ENCODE results near the gene BPIFA2. TPM values are rescaled to one million over a fixed set of nuclear protein-coding genes. Genes with fewer than 3 reads are reported as not detected.

Gene BPIFA2
- polyA plus RNA-seq, 1 donor (not counting 4 experiments of a cell fraction or from before 2014, with no cell fraction given): not detected

DNA sequence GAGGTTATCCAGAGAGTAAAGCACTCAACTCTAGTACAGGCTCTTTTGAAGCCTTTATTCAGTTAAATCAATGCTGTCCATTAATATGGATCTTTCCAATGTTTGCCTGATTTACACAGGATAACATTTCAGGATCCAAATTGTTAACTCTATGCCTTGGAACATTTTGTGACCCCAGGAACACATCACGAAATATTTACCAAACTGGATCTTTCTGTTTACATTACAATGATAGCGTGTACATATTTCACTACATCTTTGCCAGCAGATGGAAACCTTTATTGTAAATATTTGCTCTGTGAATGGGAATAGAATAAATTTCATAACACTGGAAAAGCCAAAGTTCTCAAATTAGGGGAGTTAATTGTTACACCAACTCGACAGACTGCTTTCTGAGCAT lies 23.5 kb downstream of the BPIFA2 start:
- no peaks in the 10 kb centered on the region for H3K9me1 ChIP-seq (ENCODE audit: control insufficient read depth, extremely low read depth, insufficient read depth, low read length)
- no peaks in the 10 kb centered on the region for H3K9me3 ChIP-seq (ENCODE audit: control insufficient read depth, low read depth, low read length)
- no peak overlapping the region for H3K27ac ChIP-seq (ENCODE audit: control insufficient read depth, insufficient read depth, low read length)
- no peak overlapping the region for H3K4me2 ChIP-seq (ENCODE audit: control insufficient read depth, extremely low read depth, insufficient read depth, low read depth, low read length)
- H3K27me3 ChIP-seq (ENCODE audit: control insufficient read depth, extremely low read depth, insufficient read depth, low read length): no peaks in the 10 kb centered on the region
- H3K4me3 ChIP-seq (ENCODE audit: control insufficient read depth in 2 of 3, extremely low read depth in 1 of 3, insufficient read depth in 2 of 3, low read depth in 1 of 3, low read length in 3 of 3): no peak overlapping the region
- no peak overlapping the region for H2AFZ ChIP-seq (ENCODE audit: control insufficient read depth, low read length)
- H3K4me1 ChIP-seq (ENCODE audit: control insufficient read depth, extremely low read depth, insufficient read depth, low read length): no peaks in the 10 kb centered on the region
- no peak for DNase-seq (ENCODE audit: low read depth, low spot score)
- no peaks in the 10 kb centered on the region for H4K20me1 ChIP-seq (ENCODE audit: control insufficient read depth, extremely low read depth, insufficient read depth, low read length)
- no peaks in the 10 kb centered on the region for H3K36me3 ChIP-seq (ENCODE audit: control insufficient read depth in 2 of 2, extremely low read depth in 1 of 2, insufficient read depth in 2 of 2, low read length in 2 of 2)
- dilution Hi-C loops (cut with MboI; ENCODE audit: extremely low pct_ligation_motif_present, low sequenced_read_pairs): no loop called here
- H3K79me2 ChIP-seq (ENCODE audit: control insufficient read depth, insufficient read depth, low read length): no peaks in the 10 kb centered on the region
- no peak overlapping the region for H3K9ac ChIP-seq (ENCODE audit: control insufficient read depth, extremely low read depth, insufficient read depth, low read length)
- TF ChIP-seq, protein P1, sequence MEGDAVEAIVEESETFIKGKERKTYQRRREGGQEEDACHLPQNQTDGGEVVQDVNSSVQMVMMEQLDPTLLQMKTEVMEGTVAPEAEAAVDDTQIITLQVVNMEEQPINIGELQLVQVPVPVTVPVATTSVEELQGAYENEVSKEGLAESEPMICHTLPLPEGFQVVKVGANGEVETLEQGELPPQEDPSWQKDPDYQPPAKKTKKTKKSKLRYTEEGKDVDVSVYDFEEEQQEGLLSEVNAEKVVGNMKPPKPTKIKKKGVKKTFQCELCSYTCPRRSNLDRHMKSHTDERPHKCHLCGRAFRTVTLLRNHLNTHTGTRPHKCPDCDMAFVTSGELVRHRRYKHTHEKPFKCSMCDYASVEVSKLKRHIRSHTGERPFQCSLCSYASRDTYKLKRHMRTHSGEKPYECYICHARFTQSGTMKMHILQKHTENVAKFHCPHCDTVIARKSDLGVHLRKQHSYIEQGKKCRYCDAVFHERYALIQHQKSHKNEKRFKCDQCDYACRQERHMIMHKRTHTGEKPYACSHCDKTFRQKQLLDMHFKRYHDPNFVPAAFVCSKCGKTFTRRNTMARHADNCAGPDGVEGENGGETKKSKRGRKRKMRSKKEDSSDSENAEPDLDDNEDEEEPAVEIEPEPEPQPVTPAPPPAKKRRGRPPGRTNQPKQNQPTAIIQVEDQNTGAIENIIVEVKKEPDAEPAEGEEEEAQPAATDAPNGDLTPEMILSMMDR (optimal IDR thresholded peaks at IDR 0.05 in 1 of 3, IDR thresholded peaks at IDR 0.05 in 1 of 3, conservative IDR thresholded peaks at IDR 0.05 in 1 of 3; ENCODE audit: extremely low read depth in 1 of 3, insufficient read depth in 2 of 3, low read length in 3 of 3): no peak
- TF ChIP-seq EZH2 (IDR thresholded peaks at IDR 0.05; ENCODE audit: low read length): no peak
- no peak for FAIRE-seq

DNA sequence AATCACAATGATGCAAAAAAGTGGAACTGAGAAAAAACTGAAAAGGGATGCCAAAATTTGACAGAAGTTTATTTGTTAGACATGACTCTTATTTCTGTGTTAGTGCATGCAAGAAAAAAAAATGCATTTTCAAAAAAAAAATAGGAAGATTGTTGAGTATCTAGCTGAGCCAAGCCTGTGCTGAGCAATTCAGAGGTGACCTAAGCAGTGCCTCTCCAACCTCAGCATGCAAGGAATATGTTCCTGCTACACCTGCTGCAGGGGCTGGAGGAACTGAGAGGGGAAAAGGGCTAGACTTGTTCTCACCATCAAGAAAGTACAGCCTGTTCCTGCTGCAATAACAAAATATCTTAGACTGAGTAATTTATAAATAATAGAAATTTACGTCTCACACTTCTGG lies 24.0 kb downstream of the BPIFA2 start:
- FAIRE-seq (no peak), DNase-seq (ENCODE audit: low read depth, low spot score) (no peak)
- H2AFZ ChIP-seq (ENCODE audit: control insufficient read depth, low read length): no peak overlapping the region
- TF ChIP-seq, protein P1 (optimal IDR thresholded peaks at IDR 0.05 in 1 of 3, IDR thresholded peaks at IDR 0.05 in 1 of 3, conservative IDR thresholded peaks at IDR 0.05 in 1 of 3; ENCODE audit: extremely low read depth in 1 of 3, insufficient read depth in 2 of 3, low read length in 3 of 3): no peak
- no peak for TF ChIP-seq EZH2 (IDR thresholded peaks at IDR 0.05; ENCODE audit: low read length)
- H4K20me1 ChIP-seq (ENCODE audit: control insufficient read depth, extremely low read depth, insufficient read depth, low read length): no peaks in the 10 kb centered on the region
- H3K4me3 ChIP-seq (ENCODE audit: control insufficient read depth in 2 of 3, extremely low read depth in 1 of 3, insufficient read depth in 2 of 3, low read depth in 1 of 3, low read length in 3 of 3): no peak overlapping the region
- no peak overlapping the region for H3K9ac ChIP-seq (ENCODE audit: control insufficient read depth, extremely low read depth, insufficient read depth, low read length)
- H3K4me2 ChIP-seq (ENCODE audit: control insufficient read depth, extremely low read depth, insufficient read depth, low read depth, low read length): no peak overlapping the region
- no peak overlapping the region for H3K27ac ChIP-seq (ENCODE audit: control insufficient read depth, insufficient read depth, low read length)
- no peaks in the 10 kb centered on the region for H3K9me3 ChIP-seq (ENCODE audit: control insufficient read depth, low read depth, low read length)
- H3K9me1 ChIP-seq (ENCODE audit: control insufficient read depth, extremely low read depth, insufficient read depth, low read length): no peaks in the 10 kb centered on the region
- H3K36me3 ChIP-seq (ENCODE audit: control insufficient read depth in 2 of 2, extremely low read depth in 1 of 2, insufficient read depth in 2 of 2, low read length in 2 of 2): no peaks in the 10 kb centered on the region
- H3K27me3 ChIP-seq (ENCODE audit: control insufficient read depth, extremely low read depth, insufficient read depth, low read length): no peaks in the 10 kb centered on the region
- dilution Hi-C loops (cut with MboI; ENCODE audit: extremely low pct_ligation_motif_present, low sequenced_read_pairs): no loop called here
- H3K4me1 ChIP-seq (ENCODE audit: control insufficient read depth, extremely low read depth, insufficient read depth, low read length): no peaks in the 10 kb centered on the region
- no peaks in the 10 kb centered on the region for H3K79me2 ChIP-seq (ENCODE audit: control insufficient read depth, insufficient read depth, low read length)
